HG02885 (cell line): ENCODE results near the gene FANCI.

Experiments
- ATAC-seq: cut with Tn5 transposase; IDR thresholded peaks from one replicate; pipeline ENCODE4 v1.9.1; 2021; ENCODE audit warnings: mild to moderate bottlenecking; ENCODE audit not compliant: unreplicated experiment, poor library complexity

FANCI gene

DNA sequence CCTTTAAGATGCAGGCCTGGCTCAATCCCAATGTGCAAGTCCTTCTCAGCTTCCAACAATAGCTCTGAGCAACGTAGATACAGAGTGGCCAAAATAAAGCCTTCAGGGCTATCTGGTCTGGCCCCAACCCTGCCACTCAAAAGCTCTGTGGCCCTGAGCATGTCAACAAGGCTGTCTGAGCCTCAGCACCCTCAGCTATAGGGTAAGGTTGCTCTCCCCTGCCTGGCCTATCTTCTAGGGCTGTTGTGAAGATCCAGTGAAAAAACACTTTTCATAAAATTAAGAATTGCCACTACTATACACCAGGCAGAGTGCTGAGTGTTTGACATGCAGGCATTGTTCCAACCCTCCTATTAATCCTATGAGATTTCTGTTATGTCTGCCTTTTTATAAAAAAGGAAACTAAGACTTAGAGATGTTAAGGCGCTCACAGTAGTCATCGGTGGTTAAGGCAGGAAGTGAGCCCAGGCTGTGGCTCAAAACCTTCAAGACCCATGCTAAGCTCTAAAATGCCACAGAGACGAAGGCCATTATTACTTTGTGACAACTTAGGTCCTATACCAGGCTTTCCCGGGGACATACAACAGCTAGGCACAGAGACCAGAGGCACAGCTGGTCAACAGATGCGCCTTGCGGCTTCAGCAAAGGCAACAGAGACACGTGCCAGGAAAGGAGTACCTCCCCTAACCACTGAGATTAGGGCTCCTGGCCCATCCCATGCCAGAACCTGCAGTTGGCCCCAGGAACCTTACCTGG lies 85.7 kb downstream of the FANCI start:
- no peak for ATAC-seq

DNA sequence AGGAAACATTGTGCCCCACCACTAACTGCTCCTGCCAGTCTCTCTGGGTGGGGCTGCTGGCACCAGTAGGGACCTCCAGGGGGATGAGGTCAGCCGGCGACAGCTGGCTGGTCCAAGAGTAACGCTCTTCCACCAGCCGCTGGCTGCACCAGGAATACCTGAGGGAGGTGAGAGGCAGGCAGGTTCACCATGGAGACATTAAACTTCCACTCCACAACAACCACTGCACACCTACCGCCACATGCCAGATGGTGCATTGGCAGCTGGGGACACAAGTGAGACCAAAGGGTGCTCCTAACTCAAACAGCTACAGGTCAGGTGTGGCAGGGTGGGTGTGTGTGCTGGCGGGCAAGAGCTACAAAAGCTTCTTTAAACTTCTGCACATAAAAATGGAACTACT lies 86.3 kb downstream of the FANCI start:
- ATAC-seq = no peak

DNA sequence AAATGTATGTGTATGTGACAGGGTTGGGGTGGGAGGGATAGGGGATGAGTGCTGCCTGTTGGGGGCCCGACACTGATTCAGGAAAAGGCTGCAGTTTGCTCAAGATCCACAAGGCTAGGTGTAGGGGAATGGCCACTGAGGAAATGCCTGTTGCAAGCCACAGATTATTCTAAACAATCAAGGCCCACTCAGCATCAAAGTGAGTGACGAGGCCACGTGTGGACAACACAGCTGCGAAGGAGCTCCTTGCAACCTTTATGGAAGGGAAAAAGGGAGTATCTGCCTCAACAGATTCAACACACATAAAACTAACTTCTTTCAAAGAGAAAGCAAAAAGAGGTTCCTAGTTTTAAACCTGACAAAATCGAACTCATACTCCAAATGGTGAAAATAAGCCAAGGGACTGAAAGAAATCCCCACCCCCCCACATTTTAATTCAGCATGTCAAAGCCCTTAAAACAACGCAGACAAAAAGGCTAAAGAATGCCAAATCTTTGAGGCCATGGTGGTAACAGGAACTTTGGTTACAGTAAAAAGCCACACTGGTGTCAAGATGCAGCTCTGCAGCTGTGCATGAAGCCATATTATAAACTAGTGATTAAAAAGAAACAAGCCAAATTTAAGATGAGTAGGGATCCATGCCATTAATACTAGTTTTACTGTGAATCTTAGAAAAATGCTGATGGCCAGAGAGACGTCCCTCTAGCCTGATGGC lies 87.3 kb downstream of the FANCI start:
- no peak for ATAC-seq

DNA sequence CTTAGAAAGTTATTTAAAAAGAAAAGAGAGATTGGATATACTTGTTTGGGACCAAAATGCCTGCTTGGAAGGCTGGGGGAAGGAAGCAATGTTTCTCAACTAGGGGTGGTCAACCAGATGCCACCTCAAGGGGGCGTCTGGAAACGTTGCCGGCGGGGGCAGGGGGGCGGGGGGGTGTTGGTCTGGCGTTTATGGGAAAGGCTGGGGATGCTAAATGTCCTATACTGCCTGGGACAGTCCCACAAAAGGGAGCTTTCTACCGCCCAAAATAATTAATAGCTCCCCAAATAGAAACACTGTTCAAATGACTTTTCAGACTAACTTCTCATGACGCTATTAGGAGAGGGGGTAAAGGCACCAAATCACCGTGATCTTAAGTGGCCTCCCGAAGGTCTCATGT lies 88.7 kb downstream of the FANCI start:
- ATAC-seq = no peak

DNA sequence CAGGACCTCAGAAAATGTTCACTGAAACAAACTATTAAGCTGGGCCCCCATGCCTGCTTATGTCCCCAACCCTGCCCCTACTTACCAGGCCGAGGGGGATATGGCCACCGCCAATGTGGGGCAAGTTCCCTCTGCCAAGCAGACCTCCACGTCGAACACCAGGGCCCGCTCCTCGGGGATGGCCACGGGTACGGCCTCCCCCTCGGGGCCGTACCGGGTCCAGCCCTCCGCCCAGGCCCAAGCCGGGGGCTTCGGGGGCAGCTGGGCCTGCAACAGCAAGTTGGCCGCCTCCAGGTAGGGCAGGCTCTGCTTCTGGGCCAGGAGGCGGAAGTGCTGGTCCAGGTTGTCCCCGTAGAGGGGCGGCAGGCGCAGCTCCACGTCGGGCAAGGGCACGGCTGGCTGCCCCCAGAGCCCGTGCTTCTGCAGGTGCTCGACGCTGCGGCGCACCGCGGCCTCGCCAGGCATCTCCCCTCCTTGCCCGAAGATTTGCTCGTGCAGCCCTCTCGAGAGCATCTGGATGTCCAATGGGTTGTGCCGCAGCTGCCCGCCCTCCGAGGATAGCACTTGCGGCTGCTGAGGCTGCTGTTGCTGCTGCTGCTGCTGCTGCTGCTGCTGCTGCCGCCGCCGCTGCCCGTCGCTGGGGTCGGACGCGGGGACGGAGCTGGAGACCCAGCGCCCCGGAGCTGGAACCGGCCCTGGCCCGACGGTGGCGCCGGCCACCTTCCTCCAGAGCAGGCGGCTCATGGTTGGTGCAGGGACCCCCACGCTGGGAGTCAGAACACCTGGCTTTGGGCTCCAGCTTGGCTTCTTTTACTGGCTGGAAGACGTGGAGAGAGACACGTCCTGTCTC lies 89.5 kb downstream of the FANCI start:
- no peak for ATAC-seq

DNA sequence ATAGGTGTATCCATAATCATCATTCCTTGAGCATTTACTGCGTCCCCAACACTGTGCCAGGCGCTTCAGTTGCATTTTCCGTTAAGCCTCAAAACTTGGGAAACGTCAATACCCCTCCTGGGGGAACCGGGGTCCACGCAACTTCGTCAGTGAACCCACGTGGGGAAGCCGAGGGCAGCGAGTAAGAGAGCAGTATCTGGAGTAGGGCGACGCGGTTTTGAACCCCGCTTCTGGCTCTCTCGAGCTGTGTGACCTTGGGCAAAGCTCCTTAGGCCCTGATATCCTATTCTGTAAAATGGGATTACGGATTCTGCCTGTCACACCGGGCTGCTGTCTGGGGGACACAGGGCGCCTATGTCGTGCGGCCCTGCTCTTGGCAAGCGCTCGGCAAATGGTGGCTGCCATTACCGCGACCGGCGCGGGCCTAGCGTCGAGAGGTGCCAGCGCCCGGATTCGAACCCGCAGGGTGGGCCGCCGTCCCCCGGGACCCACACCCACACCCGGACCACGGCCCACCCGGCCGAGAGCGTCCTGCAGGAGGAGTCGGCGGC lies 90.3 kb downstream of the FANCI start:
- ATAC-seq = no peak

DNA sequence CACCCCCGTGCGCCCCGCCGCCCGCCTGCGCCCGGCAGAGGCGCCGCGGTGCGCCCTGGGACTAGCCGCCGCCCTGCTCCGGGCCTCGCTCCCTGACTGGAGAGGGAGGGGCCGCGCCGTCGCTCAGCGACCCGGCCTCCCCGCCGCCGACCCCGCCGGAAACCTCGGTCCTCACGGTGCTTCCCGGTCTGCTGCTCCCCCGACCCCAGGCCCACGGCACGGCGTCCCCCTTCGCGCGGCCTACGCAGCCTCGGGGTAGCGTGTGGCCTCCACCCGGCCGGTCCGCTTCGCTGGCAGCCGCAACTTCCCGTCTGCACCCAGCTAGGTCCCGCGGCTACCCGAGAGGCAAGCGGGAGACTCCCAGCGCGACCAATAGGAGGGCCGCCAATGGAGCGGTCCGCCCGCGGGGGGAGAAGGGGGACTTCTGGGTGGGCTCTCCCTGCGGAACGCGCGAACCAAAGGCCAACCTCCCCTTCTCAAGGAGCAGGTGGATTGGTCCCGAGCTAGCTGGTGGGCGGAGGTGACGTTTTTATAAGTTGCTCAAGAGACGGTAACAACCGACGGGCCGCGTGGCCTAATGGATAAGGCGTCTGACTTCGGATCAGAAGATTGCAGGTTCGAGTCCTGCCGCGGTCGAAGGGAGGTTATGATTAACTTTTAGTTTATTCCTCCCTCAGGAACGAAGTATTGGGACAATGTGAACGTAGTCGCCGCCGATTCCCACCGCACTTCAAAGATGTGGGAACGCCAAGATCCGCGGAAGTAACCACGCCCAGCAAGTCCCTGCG lies 90.9 kb downstream of the FANCI start, which contains the start of gene POLG:
Gene POLG (minus strand): TSS at position 315 of the 788 bp plus-strand sequence. CDS start 1,070 bp downstream, outside the sequence.
- ATAC-seq = peak; percentile 90

DNA sequence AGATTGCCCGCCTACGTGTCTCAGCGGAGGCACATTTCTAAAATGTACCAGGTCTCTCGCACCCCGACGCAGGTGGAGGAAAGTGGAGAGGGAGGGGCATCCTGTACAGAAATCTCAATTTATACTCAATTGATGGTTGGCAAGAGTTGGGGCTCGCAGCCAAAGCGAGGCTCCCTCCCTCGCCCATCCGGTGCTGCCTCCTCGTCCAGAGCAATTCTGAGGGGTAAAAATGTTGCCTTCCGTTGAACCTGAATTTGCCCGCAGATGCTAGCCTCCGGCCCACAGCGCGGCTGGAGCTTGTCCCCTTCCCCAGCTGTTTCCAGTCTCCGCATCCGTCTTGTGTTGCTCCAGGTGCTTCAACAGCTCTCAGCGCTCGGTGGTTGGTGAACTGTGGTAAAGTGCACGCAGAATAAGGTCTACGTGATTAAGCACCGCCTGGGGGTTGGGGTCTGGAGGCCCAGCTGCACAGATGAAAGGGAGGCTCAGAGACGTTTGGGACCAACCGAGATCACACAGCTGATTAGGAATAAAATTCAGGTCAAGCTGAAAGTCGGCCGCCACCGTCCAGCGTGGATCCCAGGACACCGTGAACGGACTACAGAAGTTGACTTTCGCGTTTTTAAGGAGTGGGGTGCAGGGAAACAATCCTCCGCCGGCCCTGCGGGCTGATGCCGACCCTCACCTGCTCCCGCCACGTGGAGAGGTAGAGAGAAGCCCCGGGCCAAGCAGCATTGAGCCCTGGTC lies 91.7 kb downstream of the FANCI start:
- no peak for ATAC-seq

DNA sequence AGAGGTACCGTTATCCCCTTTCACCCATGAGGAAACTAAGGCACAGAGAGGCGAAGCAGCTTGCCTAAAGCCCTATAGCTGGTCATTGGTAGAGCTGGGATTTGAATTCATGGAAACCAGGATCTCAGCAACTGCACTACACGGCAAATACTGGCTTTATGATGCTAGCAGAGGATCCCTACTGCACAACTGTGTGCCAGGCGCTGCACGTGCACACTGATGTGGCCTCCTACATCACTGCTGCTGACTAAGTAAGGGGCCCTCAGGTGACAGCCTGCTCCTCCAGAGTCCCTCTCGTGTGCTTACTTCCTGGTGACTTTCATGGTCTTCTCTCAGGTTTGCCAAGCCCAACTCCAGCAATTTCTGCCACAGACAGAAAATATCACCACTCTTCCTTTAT lies 94.3 kb downstream of the FANCI start:
- no peak for ATAC-seq

DNA sequence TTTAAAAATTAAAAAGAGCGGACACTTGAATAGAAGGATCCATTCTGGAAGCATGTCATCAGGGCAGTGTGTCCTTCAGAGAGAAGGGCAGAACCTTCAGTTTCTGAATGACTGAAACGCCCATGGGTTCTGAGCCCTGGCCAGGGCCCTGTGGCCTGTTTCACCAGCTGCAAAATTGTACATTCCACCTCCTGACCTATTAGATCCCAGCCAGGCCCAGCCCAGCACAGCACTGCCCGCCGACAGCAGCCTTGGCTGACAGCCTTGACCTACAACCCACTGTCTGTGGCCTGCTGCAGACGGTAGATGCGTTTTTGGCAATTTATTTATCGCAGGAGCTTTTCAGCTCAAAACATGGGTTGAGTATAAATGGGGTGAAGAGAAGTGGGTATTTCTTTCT lies 96.8 kb downstream of the FANCI start:
- ATAC-seq = no peak

DNA sequence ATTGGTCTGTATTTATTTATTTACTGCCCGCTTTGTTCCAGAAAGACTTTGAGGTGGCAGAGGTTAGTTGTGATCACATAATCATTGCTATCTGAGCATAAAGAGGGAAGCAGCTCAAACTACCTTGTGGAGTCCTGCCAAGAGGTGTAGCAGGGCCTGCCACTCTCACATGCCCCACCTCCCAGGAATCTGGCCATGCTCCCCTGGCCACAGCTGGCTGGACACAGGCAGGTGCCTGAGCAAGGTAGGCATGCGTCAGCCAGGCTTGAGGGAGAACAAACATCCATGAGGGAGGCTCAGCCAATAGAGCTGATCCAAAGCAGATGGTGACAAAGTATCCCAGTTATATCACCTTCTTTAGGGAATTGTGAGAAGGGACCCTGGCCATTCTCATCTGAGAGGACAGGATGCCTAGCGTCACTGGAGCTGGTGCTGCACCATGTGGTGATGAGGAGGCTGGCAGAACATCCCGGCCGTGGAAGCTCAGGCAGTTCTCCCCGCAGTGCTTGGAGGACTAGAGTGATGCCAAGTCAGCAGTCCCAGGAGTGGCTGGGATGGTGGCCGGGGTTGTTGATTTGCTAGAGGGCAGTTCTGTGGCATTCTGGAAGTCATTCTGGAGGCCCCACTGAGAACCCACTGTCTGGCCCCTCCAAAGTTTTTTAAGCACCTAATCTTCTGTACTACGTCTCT lies 97.7 kb downstream of the FANCI start:
- no peak for ATAC-seq

DNA sequence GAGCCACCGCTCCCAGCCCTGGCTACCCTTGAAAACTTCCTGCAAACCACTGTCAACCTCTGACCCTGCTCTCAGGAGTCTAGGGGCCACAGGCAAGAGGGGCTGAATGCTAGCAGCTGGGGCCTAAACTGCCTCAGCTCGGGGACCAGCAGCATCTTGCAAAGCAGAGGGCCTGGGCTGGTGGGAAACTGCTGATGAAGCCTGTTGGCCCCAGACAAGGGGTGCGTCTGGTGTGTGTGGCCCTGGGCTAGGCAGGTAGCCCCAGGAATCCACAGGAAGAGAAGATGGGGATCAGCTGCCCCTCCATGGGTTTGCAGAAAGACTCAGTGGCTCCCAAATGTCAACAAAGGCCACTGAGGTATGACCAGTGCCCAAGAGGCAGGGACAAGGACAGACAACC lies 99.1 kb downstream of the FANCI start:
- ATAC-seq = no peak

DNA sequence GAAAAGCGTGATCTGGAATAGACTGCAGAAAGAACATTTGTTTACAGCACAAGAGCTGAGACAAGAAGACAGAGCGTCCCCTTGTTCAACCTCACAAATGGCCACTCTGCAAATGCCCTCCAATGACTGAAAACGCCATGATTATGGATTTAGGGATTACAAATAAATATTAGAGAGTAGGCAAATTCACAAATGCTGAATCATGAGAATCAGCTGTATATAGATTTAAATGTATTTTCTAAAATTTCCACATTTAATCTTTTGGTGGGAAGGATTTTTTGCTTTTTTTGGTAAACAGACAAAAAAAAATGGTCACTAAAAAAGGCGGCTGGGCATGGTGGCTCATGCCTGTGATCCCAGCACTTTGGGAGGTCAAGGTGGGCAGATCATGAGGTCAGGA lies 101.5 kb downstream of the FANCI start:
- ATAC-seq = no peak

DNA sequence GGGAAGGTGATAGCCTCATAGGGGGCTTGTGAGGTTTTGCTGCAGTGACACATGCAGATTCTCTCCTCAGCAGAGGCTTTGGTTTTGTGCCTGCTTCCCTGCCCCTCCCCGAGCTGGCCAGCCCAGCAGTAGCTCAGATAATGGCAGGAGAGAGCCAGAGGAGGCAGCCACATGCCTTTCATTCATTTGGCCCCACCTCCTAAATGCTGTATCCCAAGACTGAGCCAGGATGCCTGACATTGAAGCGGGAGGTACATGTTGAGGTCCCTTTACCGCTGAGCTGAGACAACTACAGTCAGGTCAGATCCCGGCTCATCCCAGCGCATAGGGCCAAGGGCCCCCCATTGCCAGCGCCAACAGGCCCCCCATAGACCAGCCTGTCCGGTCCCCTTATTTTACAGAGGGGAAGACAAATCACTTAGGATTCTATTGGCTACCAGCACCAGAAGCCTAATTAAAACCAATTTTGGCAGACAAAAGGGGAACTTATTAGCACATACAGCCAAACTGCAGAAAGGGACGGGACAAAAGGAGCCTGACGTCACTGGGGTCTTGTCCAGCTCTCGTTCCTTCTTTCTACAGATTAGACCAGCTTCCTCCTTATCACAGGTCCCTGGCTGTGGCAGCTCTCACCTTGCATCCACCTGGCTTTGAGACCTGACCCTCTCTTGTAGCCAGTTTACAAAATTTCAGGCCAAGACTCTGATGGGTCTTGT lies 102.9 kb downstream of the FANCI start:
- ATAC-seq = no peak

DNA sequence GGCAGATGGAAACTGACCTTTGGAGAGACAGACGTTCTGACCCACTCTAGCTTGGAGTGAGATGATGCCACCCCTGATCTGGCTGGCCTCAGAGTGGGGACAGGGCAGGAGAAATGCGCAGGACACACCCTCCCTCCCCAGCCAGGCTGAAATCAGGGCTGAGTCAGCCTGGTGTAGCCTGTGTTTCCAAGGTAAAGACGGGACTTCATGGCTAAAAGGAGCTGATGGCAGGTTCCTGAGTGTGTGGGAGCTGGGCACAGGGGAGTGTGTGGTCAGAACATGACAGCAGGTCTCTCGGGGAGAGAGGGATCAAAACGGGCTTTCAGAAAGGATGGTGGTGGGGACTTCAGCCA lies 105.4 kb downstream of the FANCI start:
- ATAC-seq = no peak

DNA sequence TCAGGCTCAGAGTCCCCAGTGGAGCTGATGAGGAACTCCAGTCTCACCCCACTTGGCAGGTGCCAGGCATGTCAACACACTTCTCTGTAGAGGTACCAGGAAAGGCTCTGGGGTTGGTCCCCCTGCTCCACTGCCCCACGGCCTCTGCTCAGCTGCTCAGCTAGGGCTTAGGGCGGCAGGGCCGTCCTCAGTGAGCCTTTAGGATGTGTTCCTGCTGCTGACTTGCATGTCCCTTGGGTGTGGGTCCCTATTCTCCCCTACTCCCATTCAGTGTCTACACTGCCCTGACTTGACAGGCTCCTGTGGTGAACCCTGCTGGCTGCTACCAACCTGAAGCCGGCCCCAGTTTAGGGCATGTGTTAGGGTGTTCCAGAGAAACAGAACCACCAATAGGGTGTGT lies 108.7 kb downstream of the FANCI start:
- ATAC-seq = no peak

DNA sequence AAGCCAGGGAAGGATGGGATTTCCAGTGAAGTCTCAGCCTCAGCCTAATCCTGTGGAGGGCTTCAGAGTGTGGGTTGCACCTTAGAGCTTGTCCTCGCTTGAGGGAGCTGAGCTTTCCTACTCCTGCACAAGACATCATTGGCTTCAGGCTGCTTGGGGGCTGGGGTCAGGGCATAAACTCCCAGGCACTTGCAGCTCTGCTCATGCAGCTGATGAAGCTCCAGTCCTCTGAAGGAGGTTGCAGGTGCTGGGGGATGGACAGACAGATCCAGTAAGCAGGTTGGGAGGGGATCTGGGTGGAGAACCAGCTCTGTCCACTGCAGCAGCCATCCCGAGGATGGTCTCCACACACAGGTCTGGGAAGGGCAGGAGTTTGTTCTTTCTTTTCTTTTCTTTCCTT lies 110.2 kb downstream of the FANCI start:
- ATAC-seq = no peak

DNA sequence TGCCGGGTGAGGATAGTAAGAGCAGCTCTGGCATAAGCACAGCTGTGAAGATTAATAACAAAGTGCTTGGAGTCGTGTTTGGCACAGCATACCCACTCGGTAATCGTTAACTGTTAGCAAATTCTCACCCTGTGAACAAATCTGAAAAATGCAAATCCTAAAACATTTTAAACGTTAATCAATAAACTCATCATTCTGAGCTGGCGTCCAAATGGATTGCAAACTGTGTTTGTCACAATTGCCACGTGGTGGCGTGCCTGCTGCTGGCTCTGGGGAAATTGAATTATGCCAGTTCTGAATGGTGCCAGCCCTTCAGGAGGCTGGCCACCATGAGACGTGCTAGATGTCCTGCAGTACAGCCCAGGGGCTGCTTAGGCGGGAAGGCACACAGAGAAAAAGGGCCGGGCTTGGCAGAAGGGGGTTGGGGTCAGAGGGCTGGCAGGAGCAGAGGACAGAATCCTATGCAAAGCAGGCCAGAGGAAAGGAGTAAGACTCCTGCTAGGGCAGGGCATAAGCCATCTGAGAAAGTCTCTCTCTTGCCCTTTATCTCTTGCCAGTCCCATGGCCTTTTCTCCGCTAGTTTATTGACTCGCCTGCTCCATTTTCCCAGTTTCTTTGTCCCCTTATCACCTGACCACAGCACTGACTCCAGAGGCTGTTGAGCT lies 113.0 kb downstream of the FANCI start:
- no peak for ATAC-seq
